Pancreas (tissue), 10 donors: ENCODE data around the gene ACSS3. TPM values are rescaled to one million over a fixed set of nuclear protein-coding genes. Genes with fewer than 3 reads are reported as not detected.
"Not testable (repeated sequence)": the region's sequence is repeated elsewhere in the genome, so short reads cannot be mapped to it uniquely, and the experiment has no call there.

Experiments
- ATAC-seq, 4 donors: fragments of 200-7000 bp; cut with Tn5 transposase; one replicate each; pipeline versions ENCODE4 v1.8.0 to v1.9.1; 2020; ENCODE audit warnings: mild to moderate bottlenecking in 4 of 4, moderate library complexity in 4 of 4
- DNase-seq, 6 donors: peaks; one replicate each; pipeline ENCODE4 v3.0.0-alpha.2; 2020
- FAIRE-seq: peaks from 2 replicates; lab custom pipeline; 2012; peaks lifted over from hg19 to GRCh38; lab: Jason Lieb, UNC
- H3K27ac ChIP-seq, 4 donors: fragments of 200-600 bp; sonication (generic); 1 replicate in 3 of 4; 2 replicates in 1 of 4; pipeline versions ENCODE4 v1.5.0 to v1.8.0; 2020
- H3K27me3 ChIP-seq, 4 donors: fragments of 200-600 bp; one replicate each; pipeline ENCODE4 v1.8.0; 2021
- H3K36me3 ChIP-seq, 3 donors: fragments of 200-600 bp; sonication (generic) in 1 of 3; one replicate each; pipeline versions ENCODE4 v1.5.0 to v1.8.0; 2020 to 2021
- H3K4me1 ChIP-seq, 3 donors: fragments of 200-600 bp; one replicate each; pipeline ENCODE4 v1.8.0; 2021
- H3K4me3 ChIP-seq, 4 donors: fragments of 200-600 bp; sonication (generic) in 2 of 4; one replicate each; pipeline versions ENCODE4 v1.5.0 to v1.8.0; 2020 to 2021
- H3K9me3 ChIP-seq, 4 donors: fragments of 200-600 bp; one replicate each; pipeline ENCODE4 v1.8.0; 2021
- CTCF ChIP-seq, 4 donors: fragments of 200-600 bp; sonication (generic) in 3 of 4; IDR thresholded peaks; one replicate each; pipeline versions ENCODE4 v1.5.0 to v1.8.0; 2021; ENCODE audit warnings: antibody characterized with exemption in 4 of 4
- WGBS, 2 donors: extraction: QIAGEN DNeasy Blood & Tissue Kit; methylation state at CpG; one replicate each; pipeline ENCODE4 v1.1.7; 2013; 5-methylcytosine and 5-hydroxymethylcytosine counted together
- intact Hi-C, 3 donors: fragments of 100-400 bp; cut with DNase I; formaldehyde crosslinking; loops; one replicate each; pipeline versions ENCODE4 v1.11.1 to v1.14.2; 2022
- polyA plus RNA-seq, 2 donors: library from polyadenylated mRNA; stranded (reverse); fragments of 200-250 nt; gene quantifications; one replicate each; pipeline ENCODE4 v1.2.3, GENCODE V29; 2013
- total RNA-seq, 6 donors: library from RNA; stranded (reverse); fragmentation: NEBNext Ultra II Directional in 4 of 6; extraction: Animal tissue kit (Norgen Biotek cat#: 25700) in 4 of 6; gene quantifications; one replicate each; pipeline versions ENCODE4 v1.2.1 to v1.2.4, GENCODE V29; 2021 to 2023
- donor health status: healthy with polysubstance abuse.
- donor health status: DM: no; HTN: no; CAD: no; lungs with moderate emphysema.
- donor health status: DM: no; HTN: no; CAD: no.
- donor health status: control.
- donor health status: control.
- donor health status: Bipolar disorder and iron deficiency.
- donor health status: DM: yes; HTN: yes; CAD: no.
- donor health status: DM: no; HTN: no; CAD: no.
- donor health status: DM: no; HTN: no; CAD: no.
- donor health status: DM: yes; HTN: yes; CAD: no.

ACSS3 gene
- total and polyA plus RNA-seq, 8 donors, result 1.4 to 5.6 (median 2.2) TPM

- Histone ChIP-seq H3K4me1 (no peaks in the 10 kb centered on the region), H3K9me3 (no peaks in the 10 kb centered on the region), H3K36me3 (no peaks in the 10 kb centered on the region), H3K27me3 (no peaks in the 10 kb centered on the region), H3K4me3 (no peak overlapping the region), H3K27ac (no peak overlapping the region)
- DNase-seq (no peak), ATAC-seq (peak in 1 of 4 donors; percentile 40), FAIRE-seq (no peak)
- TF ChIP-seq CTCF (IDR thresholded peaks at IDR 0.05), result no peak
- intact Hi-C loops, result no loop called here
Observed at GRCh38 chr12:81209012-81209411, 131.1 kb downstream of the ACSS3 start.

GRCh38 chr12:81209772-81210225 is 131.9 kb downstream of the ACSS3 start:
- H3K9me3 ChIP-seq, H3K36me3 ChIP-seq, H3K27ac ChIP-seq, H3K27me3 ChIP-seq, H3K4me1 ChIP-seq, intact Hi-C loops, FAIRE-seq, H3K4me3 ChIP-seq: not testable (repeated sequence)
- ATAC-seq, result peak in 3 of 4 donors; percentile 22 to 57 (median 27)
- 85 to 88% methylated on average over 2 of the region's 2 CpGs for WGBS, 2 donors
- peak in 3 of 6 donors; percentile 2 to 25 (median 15) for DNase-seq

- H3K9me3 ChIP-seq, result no peaks in the 10 kb centered on the region
- TF ChIP-seq CTCF (IDR thresholded peaks at IDR 0.05), result no peak
- intact Hi-C loops, result no loop called here
Observed at GRCh38 chr12:81211306-81211705, 133.4 kb downstream of the ACSS3 start.

GRCh38 chr12:81212996-81213696 is 135.3 kb downstream of the ACSS3 start:
- TF ChIP-seq CTCF (IDR thresholded peaks at IDR 0.05), result no peak
- WGBS, 2 donors, result 73 to 74% methylated on average over 4 of the region's 4 CpGs
- DNase-seq (no peak), ATAC-seq (no peak), FAIRE-seq (no peak)
- Histone ChIP-seq H3K36me3 (no peaks in the 10 kb centered on the region), H3K27ac (no peak overlapping the region), H3K27me3 (no peaks in the 10 kb centered on the region), H3K9me3 (no peaks in the 10 kb centered on the region), H3K4me1 (no peaks in the 10 kb centered on the region), H3K4me3 (no peak overlapping the region)
- intact Hi-C loops, result no loop called here

More at GRCh38 chr12:81211306-81211705, 133.4 kb downstream of the ACSS3 start:
- no peak for ATAC-seq
- no peak overlapping the region for H3K27ac ChIP-seq
- 92% methylated on average over 1 of the region's 1 CpG for WGBS, 2 donors
- DNase-seq, result no peak
- H3K4me3 ChIP-seq, result no peak overlapping the region
- no peaks in the 10 kb centered on the region for H3K36me3 ChIP-seq
- no peaks in the 10 kb centered on the region for H3K27me3 ChIP-seq
- no peaks in the 10 kb centered on the region for H3K4me1 ChIP-seq
- no peak for FAIRE-seq

GRCh38 chr12:81216739-81217138 is 138.9 kb downstream of the ACSS3 start:
- 90 to 95% methylated on average over 3 of the region's 3 CpGs for WGBS, 2 donors
- intact Hi-C loops, result no loop called here
- no peak for ATAC-seq

More at GRCh38 chr12:81216739-81217138, 138.9 kb downstream of the ACSS3 start:
- H3K27ac ChIP-seq, result no peak overlapping the region
- FAIRE-seq, result no peak
- H3K36me3 ChIP-seq, result no peaks in the 10 kb centered on the region
- no peak overlapping the region for H3K4me3 ChIP-seq
- DNase-seq, result no peak
- no peaks in the 10 kb centered on the region for H3K4me1 ChIP-seq
- H3K9me3 ChIP-seq, result no peaks in the 10 kb centered on the region
- no peak for TF ChIP-seq CTCF (IDR thresholded peaks at IDR 0.05)
- no peaks in the 10 kb centered on the region for H3K27me3 ChIP-seq
